Dermis blood vessel endothelial cell (primary cell): ENCODE data around the gene DAAM1. TPM values are rescaled to one million over a fixed set of nuclear protein-coding genes. Genes with fewer than 3 reads are reported as not detected.
A peak's percentile ranks its signal among the peaks of the same experiment; 100 is the strongest.

Experiments
- DNase-seq: peaks from one replicate; pipeline ENCODE4 v3.0.0; 2010
- total RNA-seq: library from RNA; depleted of rRNA; stranded (reverse); fragments of >200 nt; gene quantifications from 2 replicates; pipeline ENCODE4 v1.2.3, GENCODE V29; 2014

DAAM1 gene
- total RNA-seq, 1 donor from 2014 or later = 32.0 TPM

DNA sequence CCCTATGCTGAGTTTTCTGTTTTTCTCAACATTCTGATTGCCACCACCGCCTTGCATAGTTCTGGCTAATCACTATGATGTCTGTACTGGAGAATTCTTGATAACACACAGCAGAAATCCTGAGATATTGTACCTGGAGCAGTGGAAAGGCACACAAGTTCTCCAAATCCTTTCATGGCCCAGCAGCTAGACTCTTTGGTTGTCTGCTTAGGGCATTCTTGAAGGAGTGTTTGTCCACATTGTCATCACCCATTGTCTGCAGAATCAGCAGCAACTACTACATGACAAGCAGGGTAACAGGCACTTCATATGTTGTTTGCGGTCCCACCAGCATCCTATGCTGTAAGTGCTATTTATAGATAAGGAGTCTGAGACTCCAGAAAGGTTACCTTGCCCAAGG is 128.9 kb downstream of the DAAM1 start:
- DNase-seq = no peak

DNA sequence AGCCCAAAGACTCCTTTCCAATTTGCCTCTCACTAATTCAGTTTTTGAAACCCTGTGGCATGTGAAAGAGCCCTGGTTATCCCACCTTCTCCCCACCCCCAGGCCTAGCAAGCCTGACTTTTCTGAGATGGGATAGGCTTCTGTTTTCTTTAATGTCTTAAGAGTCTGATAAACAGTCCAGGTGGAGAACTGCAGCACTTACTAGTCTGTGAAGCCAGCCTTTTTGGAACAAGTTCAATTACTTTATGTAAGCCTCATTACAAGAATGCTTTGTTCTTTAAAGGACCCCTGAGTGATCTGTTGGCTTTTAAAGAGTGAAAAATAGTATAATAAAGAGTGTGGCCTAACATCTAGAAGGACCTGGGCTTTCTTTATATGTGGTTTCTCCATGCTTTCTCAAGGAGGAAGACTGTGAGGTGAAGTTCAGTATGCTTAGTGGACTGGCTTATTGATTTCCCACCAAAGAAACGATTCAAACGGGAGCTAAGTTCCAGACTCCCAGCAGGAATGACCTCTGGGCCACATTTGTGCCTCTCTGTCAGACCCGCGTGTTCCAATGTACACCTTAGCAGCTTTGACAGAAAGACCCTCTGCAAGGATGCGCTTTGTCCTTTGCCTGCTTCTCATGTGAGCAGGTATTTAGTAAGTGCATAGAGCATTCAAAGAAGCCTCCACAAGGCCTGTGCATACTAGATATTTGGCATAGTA is 129.5 kb downstream of the DAAM1 start:
- DNase-seq = no peak

DNA sequence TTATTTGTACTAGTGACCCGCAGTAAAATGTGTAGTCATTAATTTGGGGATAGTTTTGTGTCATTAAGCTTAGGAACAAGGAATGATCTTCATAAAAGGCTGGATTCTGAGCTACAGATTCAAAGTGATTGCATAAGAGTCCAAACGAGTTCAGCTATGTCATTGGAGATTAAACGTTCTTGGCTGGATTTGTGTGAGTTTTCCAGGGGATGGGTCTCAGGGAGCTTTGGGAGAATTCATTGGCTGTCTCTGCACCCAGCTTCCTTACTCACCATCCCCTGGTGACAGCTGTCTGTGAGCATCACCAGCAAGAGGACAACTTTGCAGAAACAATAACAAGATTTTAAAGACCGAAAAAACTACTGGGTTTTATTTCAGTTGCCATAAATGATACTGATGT is 130.4 kb downstream of the DAAM1 start:
- DNase-seq = no peak

DNA sequence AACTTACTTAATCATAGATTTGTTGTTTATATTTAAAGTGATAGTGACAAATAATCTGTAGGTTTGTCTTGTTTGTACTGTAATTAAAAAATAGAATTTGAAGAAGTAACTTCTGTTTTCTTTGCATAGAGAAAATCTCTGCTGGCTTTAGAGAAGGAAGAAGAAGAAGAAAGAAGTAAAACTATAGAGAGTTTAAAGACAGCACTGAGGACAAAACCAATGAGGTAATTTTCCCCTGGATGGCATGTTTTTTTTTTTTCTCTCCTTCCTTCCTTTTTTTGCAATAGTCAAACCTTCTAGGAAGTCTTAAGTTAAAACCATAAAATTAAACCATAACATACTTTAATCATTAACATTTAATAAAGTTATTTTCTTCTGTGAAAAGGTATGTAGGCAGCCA is 131.9 kb downstream of the DAAM1 start:
- DNase-seq = no peak

DNA sequence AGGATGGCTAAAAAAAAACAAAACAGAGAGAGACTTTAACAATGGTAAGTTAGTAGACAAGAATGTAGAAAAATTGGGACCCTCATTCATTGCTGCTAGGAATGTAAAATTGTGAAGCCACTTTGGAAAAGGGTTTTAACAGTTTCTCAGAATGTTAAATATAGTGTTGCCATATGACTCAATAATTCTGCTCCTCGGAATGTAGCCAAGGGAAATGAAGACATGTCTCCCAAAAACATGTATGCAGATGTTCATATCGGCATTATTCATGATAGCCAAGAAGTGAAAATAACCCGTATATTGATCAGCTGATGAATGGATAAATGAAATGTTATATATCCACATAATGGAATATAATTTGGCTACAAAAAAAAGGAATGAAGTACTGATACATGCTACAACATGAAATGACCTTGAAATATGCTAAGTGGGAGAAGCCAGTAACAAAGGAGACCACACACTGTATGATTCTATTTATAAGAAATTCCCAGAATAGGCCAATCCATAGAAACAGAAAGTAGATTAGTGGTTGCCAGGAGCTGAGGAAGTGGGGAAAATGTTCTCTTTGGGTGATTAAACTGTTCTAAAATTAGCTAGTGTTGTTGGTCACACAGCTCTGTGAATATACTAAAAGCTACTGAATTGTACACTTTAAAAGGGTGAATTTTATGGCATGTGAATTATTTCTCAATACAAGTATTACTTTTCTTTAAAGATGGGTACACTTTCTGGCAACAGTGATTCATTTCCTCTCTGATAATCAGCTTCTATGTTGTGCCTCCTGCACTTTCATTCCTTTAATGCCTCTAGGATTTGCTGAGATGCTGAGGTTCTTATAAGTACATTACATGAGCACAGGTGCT is 132.5 kb downstream of the DAAM1 start:
- DNase-seq = peak; percentile 85

DNA sequence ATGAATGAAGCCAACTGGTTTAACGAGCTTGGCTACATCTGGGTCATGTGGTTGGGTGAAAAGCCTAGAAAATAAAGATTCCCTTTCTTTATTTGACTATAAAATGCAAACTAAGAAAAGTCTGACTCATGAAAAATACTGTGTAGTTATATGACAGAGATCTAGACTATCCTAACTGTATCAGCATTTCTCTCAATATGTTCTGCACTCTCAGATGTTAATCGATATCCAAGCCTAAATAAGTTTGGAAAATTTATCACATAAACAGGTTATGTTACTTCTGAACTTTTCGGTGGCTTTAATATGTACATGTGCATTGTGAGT is 133.1 kb downstream of the DAAM1 start:
- DNase-seq = no peak

DNA sequence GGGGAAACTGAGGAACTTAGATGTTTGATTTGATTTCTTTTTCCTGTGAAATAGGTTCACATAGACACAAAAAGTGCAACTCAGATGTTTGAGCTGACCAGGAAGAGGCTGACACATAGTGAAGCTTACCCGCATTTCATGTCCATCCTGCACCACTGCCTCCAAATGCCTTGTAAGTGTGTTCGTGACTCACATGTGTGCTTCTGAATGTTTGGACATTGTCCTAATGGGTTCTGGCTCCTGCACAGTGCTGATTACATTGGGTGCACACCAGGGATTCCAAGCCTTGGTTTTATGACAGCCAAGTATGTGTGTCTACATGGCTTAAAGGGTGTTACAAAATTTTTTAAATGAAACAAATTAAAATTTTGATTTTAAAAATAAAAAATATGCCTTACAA is 137.4 kb downstream of the DAAM1 start:
- DNase-seq = no peak

DNA sequence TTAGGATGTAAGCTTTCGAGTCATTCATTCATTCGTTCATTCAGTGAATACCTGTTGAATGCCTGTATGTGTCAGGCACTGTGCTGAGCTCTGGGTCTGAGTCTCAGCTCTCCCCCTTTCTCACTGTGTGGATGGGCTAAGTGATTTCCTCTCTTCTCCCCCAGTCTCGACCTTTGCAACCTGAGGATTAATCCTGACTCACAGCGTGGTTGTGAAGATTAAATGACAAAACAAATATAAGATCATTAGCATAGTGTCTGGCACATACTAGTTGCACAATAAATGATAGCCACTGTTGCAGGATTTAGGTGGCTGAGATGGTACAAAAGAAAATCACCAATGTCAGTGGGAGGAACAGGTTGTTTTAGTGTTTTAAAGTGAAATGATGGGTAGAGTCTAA is 140.0 kb downstream of the DAAM1 start:
- no peak for DNase-seq

DNA sequence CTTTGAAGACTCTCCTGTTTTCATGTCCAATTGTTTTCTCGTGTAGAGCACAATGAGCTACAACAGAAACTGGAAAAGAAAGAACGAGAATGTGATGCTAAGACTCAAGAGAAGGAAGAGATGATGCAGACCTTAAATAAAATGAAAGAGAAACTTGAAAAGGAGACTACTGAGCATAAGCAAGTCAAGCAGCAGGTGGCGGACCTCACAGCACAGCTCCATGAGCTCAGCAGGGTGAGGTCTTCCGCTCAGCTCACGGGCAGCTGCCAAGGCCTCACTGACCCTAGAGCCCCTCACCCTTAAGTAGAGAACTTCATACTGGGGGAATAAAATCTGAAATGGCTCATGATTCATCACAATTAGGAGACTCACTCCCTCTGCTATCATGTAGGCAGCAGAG is 142.0 kb downstream of the DAAM1 start:
- no peak for DNase-seq

DNA sequence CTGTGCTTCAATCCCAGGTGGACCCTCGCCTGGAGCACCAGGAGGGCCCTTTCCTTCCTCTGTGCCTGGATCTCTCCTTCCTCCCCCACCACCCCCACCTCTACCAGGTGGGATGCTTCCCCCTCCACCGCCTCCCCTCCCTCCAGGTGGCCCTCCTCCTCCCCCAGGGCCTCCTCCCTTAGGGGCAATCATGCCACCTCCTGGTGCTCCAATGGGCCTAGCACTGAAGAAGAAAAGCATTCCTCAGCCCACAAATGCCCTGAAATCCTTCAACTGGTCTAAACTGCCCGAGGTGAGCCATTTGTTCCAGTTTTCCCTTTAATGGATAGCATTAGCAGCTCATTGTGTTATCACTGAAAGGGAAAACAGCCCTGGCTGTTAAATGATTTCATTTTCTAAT is 142.8 kb downstream of the DAAM1 start:
- no peak for DNase-seq

DNA sequence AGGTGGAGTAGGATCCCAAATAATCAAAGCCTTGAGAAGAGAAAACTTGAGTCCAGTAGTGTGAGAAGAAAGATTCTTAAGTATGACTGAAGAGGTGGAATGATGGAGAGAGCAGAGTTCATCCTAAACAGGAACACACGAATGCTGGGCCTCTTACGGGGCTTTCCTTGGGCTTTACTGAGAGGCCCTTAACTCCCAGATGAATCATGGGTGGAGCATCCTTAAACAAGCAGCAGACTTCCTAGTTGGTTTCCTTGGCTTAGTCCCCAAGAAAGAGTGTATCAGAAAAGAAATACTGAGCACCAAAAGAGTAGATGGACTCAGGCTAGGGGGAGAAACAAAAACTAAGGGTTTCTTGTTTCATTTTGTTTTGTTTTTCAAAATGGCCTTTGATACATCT is 144.3 kb downstream of the DAAM1 start:
- peak; percentile 92 for DNase-seq

DNA sequence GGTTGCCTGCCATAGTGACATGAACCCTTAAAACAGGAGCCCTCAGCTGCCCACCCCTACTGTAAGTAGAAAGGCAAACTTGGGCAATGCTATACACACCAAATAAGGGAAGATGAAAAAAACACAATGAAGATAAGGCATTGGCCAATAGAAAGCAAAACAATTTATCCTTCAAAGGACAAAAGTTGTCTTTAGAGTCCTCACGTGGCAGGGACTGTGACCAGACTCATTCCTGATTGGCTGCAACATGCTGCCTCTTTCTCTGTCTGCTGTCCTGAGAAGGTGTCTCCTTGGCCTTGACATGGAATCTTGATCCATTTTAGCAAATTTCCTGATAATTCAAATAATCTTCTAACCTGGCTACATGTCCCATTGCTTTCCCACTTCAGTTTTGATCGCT is 144.8 kb downstream of the DAAM1 start:
- DNase-seq = no peak

DNA sequence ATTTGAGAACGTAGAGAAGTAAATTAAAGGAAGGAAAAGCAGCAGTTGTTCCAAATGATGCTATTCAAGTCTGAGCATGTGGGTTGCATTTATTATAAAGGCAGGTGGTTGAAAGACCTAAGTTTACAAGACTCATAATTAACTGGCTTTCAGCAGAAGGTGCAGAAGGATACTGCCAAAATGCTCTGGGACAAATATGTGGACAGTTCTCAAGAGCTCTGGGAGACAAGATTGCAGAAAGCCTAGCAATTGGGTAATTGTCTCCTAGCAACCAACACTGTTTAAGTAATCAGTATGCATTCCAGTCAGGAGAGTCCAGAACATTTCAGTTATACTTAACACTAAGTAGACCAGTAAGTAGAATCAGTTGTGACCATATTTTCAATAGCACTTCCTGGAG is 145.2 kb downstream of the DAAM1 start:
- peak; percentile 87 for DNase-seq

DNA sequence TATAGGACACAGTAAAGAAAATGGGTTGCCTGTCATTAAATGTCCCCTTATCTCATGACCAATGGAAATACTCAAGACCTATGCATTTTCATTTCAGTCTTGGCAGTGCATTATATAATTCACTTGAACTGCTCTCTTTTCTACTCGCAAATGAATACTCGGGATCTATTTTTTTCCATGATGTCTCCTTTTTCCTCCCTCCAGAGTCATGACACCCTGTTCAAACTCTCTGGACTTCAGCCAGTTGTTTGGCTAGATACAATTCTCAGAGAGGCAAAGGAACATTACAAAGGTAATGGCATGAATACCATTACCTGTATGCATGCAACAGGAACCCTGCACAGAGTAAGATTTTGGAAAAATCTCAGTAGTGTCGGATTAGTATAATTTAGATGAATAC is 145.8 kb downstream of the DAAM1 start:
- DNase-seq = no peak

DNA sequence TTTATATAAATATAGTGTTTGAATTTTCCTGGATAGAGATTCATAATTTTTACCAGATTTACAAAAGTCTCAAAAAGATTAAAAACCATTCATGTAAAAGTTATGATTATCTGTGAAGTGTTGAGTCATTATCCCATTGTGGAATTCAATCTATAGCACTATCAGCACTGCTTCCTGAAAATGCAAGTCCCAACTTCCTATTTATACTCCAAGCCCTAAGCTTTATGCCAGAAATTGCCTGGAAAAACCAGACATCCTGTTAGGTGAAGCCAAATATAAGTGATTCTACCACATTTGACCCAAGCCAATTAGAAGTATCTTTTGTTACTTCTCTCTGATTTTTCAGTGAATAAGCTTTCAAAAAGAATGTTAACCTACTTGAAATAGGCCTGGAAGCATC is 147.6 kb downstream of the DAAM1 start:
- peak; percentile 93 for DNase-seq

DNA sequence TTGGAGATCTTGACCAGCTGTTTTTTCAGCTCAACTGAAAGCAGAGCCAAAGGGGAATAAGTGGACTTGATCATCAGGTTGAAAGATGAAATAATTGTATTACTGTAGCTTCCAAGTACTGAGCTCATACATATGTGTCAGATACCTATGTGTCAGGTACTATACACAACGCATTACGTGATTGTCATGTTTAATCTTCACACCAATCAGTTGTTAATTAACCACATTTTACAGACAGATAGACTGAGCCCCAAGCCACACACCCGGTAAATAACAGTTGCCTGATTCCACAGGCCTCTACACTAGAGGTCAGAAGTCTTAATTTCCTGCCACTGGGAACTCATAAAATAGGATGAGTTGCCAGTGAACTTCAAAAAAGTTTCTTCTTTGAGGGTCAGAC is 148.2 kb downstream of the DAAM1 start:
- DNase-seq = peak; percentile 29

DNA sequence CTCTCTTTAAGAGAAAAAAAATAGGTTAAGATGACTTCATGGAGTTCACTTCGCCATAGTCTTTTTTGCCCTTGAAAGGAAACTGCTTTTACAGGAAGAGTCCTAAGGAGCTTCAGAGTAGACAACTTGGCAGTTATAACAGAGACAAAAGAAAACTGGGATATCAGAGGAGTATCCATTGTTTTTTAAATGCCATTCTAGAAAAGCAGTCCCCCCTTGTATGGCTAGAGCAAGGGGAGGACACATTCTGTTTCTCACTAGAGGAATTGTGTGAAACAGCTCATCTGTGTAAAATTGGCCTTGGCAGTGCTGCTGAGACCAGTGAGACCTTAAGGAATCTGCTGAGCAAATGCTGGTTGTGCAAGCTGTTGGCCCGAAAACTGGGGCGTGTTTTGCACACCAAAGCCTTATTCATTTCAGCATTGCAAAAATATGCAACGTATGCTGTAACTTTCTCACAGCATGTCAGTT is 148.7 kb downstream of the DAAM1 start:
- peak; percentile 75 for DNase-seq

DNA sequence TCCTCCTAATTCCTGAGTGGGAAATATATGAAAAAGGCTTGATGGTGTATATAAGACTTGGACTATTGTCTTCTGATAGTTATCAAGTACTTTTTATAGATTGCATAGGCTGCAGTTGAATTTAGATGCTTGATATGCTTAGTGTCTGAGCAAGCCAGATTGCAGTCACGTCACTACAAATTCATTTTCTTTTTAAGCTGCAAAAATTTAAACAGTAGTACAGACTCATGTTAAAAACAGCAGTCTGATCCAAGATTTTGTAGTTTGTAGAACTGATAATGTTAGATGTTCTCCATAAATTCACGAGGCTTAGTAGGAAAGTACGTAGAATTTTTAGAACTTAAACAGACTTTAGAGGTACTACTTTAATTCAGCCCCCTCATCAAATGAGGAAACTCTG is 150.3 kb downstream of the DAAM1 start:
- no peak for DNase-seq

DNA sequence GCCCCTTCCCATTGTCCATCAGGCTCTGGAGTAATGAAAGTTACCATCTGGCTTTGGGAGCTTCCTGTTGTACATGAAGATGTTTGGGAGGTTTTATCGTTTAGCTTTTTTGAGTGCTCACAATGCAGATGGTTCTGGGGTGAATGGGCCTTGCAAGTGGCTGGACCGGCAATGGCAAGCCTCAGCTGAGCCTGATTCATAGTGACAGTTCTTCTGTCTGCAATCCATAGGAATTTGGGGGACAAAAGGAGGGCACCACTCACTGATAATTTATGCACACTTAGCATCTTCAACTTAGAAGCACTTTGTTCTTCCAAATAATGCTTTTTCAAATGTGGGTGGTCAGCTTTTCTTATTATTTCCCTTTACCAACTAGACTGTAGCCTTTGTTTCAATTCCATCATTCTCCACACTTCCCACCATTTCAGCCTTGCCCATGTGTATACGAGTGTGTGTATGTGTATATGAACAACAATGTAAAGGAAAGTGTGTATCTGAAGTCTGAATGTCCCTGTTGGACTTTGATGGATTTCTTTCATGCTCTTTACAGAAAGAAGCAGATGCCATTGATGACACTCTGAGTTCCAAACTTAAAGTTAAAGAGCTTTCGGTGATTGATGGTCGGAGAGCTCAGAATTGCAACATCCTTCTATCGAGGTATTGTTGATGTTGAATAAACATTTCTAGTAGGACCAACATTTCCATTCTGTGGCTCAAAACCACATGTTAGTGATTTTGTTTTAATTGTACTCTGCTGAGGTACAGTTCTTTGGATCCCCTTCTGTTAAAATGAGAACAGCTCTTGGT is 151.3 kb downstream of the DAAM1 start:
- no peak for DNase-seq

DNA sequence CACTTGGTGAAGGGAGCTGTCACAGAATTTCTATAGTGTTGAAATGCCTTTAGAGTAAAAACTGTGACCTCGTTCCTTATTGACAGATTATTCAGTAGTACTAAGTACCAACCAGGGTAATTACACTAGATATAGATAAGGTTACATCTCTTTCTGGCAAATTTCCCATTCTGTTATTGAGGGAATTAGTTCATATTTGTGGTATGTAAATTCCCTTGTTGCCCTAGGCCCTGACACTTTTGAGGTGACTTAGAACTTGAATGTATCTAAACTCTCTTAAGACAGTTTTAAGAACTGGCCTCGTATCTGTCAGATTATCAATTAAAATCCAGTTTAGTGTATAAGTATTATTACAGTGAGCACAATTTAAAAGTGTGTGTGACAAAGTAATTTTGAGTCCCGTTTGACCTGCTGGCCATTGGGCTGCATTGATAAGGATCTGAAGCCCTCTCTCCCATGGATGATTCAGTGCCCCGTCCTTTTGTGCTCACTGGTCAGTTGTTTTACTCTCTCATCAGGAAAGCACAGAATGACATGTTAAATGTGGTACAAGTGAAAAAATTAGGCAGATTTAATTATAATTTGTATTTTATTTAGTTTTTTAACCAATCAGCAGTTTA is 153.5 kb downstream of the DAAM1 start:
- peak; percentile 29 for DNase-seq

DNA sequence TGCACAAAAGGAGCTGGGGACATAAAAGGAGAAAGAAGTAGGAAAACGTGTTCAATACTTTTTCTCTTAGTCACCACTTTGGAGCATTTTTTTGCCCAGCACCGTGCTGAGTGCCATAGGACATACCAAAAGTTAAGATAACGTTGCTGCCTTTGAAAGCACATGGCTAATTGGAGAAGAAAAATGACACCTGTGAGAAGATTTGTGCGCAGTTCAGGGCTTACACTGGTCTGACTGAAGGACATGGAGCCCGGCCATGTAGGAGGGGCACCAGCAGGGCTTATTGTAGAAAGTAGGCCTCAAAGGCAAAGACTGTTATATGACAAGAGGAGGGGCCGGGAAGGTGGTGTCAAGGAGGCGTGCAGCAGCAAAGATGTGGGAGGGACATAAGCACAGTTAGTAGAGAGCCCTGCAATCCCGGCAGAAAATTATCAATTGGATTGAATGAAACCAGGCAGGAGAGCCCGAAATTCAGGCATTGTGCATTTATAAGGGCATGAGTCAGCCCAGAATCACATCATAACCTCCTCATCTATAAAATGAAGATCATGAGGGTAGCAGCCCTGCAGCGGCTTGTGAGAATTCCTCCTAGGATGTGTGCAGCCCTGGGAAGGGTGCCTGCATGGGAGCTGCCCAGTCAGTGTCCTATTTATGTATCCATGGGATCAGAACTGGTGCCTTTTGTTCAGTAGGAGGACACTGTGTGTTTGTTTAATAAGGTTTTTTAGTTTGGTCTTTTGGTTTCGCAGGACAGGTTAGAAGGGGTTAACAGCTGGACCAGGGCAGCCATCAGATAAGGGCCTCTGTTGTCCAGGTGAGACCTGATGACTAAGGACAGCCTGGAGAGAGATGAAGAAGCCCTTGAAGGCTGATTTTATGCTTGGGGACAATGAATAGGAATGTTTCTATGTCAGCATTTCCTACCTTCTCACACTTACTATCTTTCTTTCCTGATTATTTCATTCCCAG is 154.3 kb downstream of the DAAM1 start:
- DNase-seq = peak; percentile 27

DNA sequence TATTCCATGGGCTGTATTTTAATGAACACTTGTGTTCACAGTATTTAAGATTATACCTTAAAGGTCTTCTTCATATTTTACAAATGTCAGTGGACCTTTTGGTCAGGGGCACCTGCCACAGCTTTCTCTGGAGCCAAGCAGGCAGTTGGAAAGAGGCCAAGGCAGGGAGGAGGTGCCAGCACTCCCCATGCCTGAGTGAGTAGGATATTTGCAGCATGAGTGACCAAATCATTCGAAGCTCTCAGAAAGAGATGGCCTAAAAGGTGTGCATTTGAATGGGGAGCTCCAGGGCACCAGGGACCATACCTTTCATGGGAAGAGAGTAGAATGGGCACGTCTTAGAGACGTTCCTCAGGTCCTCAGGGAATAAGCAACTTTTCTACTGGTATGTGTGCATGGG is 155.1 kb downstream of the DAAM1 start:
- DNase-seq = no peak
